GM21515 (cell line): Measurements from ENCODE around the gene PPIC.
"Not testable (repeated sequence)": the region's sequence is repeated elsewhere in the genome, so short reads cannot be mapped to it uniquely, and the experiment has no call there.

Experiments used
- ATAC-seq: cut with Tn5 transposase; IDR thresholded peaks from one replicate; pipeline ENCODE4 v1.9.1; 2021; ENCODE audit not compliant: unreplicated experiment

The PPIC gene

GRCh38 chr5:123012321-123012720 is 24.2 kb downstream of the PPIC start:
- no peak for ATAC-seq

GRCh38 chr5:123007754-123008153 is 28.8 kb downstream of the PPIC start:
- ATAC-seq = no peak

- ATAC-seq = no peak
These were observed 29.3 kb downstream of the PPIC start for GRCh38 chr5:123007182-123007581.

- no peak for ATAC-seq
These were observed 34.7 kb downstream of the PPIC start for GRCh38 chr5:123001808-123002207.

GRCh38 chr5:123000731-123001130 is 35.8 kb downstream of the PPIC start:
- ATAC-seq = no peak

- ATAC-seq = peak; percentile 96
These were observed 36.5 kb downstream of the PPIC start for GRCh38 chr5:122999947-123000563.

GRCh38 chr5:122997294-122997693 is 39.2 kb downstream of the PPIC start:
- no peak for ATAC-seq

- ATAC-seq = no peak
These were observed 40.4 kb downstream of the PPIC start for GRCh38 chr5:122996091-122996490.

- peak; percentile 91 for ATAC-seq
These were observed 50.4 kb downstream of the PPIC start for GRCh38 chr5:122985954-122986721.

GRCh38 chr5:122985006-122985700 is 51.4 kb downstream of the PPIC start:
- no peak for ATAC-seq

- ATAC-seq = no peak
These were observed 52.1 kb downstream of the PPIC start for GRCh38 chr5:122984425-122984824.

GRCh38 chr5:122982376-122982775 is 54.1 kb downstream of the PPIC start:
- no peak for ATAC-seq

GRCh38 chr5:122981846-122982245 is 54.7 kb downstream of the PPIC start:
- no peak for ATAC-seq

GRCh38 chr5:122978644-122979297 is 57.8 kb downstream of the PPIC start:
- no peak for ATAC-seq

GRCh38 chr5:122978068-122978467 is 58.5 kb downstream of the PPIC start:
- no peak for ATAC-seq

- ATAC-seq = no peak
These were observed 59.2 kb downstream of the PPIC start for GRCh38 chr5:122977319-122977718.

- ATAC-seq = not testable (repeated sequence)
These were observed 62.3 kb downstream of the PPIC start for GRCh38 chr5:122974251-122974650.

GRCh38 chr5:122973759-122974158 is 62.8 kb downstream of the PPIC start:
- not testable (repeated sequence) for ATAC-seq
